GM04503 (cell line): ENCODE data around the gene TOP2A.

Source experiments
- DNase-seq: peaks from one replicate; pipeline ENCODE4 v3.0.0-alpha.2; 2012; ENCODE audit warnings: low read depth

Gene TOP2A

DNA sequence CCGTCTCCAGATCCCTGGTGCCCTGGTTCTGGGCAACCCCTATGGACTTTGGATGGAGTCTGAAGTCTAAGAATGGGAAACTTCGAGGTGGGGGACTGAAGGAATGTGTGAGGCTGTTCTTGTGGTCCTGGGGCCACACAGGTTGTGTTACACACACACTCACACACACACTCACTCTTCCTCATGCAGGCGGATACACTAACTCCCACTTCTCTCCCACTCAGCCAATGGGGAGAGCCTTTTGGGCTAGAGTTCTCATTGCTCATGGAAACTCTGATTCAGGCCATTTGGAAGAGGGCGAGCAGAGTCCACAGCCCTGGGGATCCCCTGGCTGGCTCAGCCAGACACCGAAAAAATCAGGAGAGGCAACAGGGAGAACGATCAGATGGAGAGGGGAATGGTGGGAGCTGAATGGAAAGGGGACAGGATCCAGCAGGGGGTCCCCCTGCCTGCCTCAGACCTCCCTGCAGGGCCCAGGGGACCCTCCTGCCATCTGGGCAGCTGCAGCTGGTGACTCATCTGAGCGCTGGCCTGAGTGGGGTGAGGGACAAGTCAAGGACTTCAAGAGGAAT is 34.6 kb upstream of the TOP2A start:
- DNase-seq = no peak

DNA sequence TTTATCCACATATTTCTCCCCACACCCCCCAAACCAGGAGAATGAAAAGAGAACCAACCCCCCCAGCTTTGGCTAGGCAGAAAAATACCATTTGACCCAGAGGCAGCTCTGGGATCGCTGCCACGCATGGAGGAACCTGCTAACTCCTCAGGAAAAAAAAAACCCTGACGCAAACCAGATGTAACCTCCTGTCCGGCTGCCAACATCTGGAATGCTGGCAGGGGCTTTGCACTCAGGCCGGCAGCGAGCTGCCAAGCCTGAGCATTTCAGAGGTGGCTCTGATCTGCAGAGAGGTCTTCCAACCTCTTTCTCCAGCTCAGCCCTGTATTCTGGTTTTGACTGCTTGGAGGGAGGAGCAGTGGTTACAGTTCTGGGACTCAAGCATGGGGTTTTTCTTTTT is 33.7 kb upstream of the TOP2A start:
- peak; percentile 79 for DNase-seq

DNA sequence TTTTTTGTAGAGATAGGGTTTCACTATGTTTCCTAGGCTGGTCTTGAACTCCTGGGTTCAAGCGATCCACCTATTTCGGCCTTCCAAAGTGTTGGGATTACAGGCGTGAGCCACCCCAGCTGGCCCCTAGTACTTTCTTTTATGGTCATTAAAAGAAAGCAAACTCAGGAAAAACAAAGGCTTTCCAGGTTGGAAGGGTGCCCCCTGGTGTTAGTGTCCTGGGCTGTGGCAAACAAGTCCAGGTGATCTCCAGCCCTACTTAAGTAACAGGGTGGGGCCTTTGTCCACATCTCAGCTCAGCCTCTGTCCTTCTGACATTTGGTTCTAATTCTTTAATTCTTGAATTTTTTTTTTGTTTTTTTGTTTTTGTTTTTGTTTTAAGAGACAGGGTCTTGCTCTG is 32.5 kb upstream of the TOP2A start:
- DNase-seq = no peak

DNA sequence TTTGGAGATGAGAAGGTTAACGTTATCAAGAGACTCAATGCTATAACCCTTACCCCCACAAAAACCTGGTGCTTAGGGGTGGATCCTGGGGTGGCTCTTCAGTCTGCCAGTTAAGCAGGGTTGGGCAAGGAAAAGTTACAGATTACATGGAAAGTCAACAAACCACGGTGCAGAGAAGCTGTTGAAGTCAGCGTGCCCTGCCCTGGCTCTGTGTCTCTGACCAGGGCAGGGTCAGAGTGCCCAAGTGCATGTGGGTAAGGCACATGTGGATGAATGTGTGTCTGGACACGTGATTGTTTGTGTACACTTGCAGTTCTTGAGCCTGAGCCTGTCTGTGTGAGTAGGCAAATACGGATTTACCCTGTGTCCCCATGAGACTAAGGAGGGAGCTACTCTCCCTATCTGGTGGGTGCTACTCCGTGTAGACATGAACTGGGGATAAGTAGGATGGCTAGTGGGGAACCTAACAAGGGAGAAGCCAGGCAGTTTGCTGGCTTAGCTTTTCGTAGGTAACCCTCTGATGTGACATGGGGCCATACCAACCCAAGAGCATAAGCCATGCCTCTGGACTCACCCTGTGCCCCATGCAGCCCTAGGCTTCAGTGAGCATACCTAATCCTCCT is 31.1 kb upstream of the TOP2A start:
- no peak for DNase-seq

DNA sequence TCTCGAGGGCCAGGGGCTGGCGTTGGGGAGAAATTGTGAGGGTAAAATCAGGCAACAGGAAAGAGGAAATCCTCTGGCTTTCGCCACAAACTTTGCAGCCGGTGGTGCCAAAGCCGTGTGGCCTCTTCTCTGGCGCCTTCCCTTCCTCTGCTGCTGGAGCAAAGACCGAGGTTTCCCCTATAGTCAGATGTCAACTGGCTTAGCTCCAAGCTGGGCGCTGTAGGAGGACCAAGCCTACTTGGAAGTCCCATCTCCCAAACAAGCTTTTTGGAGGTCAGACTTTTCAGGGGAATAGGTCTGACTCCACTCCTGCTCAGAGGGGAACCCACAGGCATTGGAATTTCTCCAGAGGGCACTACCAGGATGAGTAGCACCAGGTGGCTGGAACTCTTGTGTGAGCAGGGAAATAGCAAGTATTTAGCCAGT is 30.5 kb upstream of the TOP2A start:
- DNase-seq = no peak

DNA sequence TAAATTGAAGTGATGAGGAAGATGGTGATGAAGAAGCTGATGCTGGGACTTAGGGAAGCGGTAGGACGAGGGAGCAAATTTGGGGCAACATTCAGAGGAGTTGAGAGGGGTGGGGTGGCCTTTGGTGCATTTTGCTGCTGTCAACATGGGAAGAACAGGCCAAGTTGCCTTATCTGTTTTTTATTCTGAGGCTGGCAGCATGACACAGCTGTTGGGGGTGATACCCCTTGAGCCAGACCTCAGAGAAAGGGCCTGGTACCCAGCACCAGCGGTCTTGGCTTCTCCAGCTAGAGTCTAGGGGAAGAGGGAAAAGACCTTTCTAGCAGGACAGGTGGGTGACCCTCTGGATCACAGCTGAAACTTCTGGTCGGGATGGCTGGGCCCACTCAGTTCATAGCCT is 30.1 kb upstream of the TOP2A start:
- DNase-seq = no peak

DNA sequence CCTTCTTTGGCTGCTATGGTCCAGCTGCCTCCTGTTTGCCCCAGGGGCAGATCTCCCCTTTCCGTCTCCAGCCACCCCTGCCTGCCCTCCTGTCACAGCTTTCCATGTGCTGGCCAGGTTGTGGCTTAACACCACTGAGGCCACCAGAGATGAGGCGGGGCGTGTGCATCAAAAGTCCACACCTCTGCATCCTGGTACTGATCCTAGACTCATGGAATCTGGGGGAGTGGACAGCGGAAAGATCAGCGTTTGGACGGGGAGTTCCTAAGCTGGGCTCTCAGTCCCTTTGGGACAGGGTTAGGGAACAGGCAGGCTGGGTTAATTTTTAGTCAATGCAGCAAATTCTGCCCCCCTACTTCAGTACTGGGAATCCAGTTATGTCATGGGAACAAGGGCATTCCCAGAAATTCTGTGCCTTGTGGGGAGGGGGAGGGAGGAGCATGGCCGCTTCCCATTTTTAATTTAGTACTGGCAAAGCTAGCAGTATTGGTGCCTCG is 29.5 kb upstream of the TOP2A start:
- no peak for DNase-seq

DNA sequence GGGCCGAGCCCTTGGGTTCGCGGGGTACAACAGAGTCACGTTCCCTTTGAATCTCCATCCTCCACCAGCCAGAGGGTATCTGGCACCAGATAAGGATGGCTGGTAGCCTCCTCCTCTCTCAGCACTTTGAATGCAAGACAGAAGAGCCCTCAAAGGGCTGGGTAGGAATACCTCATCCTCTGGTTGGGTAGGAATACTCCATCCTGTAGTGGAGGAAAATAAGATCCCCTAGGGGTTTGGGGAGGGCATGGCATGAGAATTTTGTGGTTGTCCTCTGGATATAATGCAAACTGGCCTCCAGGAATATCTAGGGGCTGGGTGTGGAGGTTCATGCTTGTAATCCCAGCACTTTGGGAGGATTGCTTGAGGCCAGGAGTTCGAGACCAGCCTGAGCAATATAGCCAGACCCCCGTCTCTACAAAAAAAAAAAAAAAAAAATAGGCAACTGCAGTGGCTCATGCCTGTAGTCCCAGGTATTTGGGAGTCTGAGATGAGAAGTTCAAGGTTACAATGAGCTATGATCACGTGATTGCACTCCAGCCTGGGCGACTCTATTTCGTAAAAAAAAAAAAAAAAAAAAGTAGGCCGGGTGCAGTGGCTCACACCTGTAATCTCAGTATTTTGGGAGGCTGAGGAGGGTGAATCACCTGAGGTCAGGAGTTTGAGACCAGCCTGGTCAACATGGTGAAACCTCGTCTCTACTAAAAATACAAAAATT is 28.2 kb upstream of the TOP2A start:
- DNase-seq = no peak

DNA sequence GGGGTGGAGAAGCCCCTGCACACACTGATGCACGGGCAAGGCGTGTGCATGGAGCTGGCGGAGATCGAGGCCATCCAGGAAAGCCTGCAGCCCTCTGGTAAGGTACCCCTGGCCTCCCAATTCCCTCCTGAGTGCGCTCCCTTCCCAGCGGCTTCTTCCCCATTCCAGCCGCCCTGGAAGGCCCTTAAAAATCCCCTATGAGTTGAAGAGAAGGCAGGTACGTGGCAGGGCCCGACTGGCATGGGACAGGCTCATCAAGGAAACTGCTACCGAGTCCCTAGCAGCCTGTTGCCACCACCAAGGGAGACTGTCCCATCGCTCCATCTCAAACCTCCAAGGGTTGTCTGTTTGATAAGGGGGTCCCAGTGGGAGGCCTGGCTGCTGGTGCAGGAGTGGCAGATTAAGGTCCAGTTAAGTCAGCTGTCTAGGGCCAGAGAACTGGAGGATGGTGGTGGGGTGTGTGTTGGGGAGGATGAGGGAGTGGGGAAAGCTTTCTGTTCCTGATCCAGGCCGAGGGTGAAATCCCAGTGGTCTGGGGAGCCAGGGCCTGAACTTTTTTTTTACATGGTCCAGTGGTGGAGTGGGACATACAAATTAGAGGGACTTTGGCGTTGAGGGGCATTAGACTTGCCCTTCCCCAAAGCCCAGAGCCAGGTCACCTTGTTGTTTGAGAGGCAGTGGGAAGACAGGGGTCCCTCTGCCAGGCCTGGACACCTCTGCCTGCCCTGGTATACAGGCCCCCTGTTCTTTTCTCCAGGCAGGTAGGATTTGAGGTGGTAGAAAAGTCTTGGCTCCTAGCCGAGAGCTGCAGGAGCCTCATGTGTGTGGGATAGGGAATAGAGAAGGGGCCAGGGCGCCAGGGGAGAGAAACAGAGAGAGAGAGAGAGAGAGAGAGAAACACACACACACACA is 26.5 kb upstream of the TOP2A start:
- no peak for DNase-seq

DNA sequence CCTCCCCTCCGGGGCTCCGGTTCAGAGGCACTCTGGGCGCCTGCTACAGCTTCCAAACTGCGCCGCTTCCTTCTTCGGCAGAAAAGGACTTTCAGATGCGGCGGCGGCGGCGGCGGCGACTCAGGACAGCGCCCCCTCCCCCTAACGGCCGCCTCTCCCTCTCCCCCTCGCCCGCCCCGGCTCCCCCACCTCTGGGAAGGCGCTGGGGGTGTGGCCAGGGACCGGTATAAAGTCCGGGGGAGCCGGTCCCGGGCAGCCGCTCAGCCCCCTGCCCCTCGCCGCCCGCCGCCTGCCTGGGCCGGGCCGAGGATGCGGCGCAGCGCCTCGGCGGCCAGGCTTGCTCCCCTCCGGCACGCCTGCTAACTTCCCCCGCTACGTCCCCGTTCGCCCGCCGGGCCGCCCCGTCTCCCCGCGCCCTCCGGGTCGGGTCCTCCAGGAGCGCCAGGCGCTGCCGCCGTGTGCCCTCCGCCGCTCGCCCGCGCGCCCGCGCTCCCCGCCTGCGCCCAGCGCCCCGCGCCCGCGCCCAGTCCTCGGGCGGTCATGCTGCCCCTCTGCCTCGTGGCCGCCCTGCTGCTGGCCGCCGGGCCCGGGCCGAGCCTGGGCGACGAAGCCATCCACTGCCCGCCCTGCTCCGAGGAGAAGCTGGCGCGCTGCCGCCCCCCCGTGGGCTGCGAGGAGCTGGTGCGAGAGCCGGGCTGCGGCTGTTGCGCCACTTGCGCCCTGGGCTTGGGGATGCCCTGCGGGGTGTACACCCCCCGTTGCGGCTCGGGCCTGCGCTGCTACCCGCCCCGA is 25.7 kb upstream of the TOP2A start, which contains the start of gene IGFBP4:
TSS of gene IGFBP4 (plus strand) at position 255 of the 792 bp plus-strand sequence. CDS start at position 541, 286 bp downstream.
- DNase-seq = no peak

DNA sequence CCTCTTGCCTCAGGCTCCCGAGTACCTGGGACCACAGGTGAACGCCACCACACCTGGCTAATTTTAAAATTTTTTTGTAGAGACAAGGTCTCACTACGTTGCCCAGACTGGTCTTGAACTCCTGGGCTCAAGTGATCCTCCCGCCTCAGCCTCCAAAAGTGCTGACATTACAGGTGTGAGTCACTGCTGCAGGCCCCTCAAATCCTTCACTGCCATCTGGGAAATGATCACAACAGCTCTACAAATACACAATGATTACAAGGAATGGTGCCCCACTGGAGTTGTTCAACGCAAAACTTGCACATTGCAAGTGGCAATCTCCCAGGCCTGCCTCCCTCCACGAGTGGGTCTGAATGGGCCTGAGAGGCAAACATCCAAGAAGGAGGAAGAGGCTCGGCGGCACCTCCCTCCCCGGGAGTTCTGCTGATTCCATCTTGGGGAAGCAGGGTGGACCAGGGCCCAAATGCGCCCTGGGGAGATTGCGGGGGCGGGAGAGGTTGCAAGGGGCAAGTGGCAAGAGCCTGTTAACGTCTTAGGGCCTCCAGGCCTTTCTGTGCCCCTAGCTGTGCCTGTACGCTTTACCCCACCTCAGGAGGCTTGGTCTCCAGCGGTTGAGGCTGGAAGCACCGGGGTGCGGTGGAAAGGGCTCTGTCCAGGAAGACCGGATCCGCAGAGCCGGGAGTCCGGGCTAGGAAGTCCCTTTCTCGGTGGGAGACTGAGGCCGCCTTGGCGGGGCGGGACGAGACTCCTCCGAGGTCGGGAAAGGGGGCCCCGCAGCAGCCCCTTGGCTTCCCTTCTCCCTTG is 24.9 kb upstream of the TOP2A start:
- no peak for DNase-seq

DNA sequence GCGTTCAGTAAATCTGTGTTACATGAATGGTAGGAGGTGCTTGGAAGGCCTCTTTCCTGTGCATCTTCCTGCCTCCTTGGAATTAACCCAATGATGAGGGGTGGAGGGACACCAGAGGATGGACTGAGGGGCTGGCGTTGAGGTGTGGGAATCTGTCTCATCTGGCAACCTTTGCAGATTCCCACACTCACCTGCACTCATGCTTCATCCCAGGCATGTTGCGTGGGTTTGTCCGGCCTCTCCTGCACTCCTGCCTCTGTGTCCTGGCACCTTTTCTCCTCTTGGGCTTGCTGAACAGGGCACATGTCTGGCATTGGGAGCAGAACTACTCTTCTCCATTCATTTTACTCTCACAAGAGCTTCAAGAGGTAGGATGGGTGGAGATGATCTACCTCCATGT is 22.5 kb upstream of the TOP2A start:
- no peak for DNase-seq

DNA sequence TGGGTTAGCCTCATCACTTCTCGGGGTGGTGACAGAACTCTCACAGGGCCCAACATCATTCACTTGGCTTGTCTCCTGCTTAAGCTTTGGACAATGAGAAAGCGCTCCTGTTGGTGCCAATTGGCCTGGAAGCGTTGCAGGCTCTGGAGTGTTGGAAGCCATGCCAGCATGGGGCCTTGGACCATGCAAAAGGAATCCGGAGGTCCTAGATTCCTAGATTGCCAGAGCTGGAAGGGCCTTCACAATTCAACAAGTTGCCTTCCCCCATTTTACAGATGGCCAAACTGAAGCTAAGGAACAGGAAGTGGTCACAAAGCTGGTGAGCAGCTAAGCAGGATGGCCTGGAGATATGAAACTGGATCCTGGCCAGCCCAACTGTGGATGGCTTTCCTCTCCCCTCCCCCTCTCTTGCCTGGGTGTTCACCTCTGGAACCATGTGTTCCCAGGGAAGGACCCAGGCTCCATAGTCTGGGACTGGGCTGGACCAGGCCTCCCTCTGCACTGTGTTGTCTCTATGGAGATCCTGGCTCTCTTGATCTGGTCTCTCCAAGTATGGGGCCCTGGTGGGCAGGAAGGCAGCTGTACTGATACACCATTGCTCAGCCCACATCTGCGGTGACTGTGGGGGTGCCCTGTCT is 19.5 kb upstream of the TOP2A start:
- no peak for DNase-seq

DNA sequence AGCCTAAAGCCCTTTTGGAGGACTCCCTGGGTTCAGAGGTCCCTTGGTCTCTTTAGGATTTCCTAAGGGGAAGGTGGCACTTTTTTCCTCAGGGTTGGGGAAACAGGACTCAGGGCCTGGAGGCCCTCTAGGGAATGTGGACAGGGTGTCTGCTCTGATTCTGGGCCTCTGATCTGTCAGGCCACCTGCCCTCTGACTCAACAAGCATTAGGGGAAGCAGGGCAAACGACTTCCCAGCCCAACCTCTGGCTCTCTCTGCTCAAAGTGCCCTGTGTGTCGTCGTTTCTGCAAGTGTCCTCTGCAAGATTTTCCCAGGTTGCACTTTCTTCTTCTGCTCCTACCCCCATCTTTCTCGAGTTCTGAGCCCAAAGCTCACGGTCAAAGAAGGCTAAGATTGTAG is 18.9 kb upstream of the TOP2A start:
- DNase-seq = no peak

DNA sequence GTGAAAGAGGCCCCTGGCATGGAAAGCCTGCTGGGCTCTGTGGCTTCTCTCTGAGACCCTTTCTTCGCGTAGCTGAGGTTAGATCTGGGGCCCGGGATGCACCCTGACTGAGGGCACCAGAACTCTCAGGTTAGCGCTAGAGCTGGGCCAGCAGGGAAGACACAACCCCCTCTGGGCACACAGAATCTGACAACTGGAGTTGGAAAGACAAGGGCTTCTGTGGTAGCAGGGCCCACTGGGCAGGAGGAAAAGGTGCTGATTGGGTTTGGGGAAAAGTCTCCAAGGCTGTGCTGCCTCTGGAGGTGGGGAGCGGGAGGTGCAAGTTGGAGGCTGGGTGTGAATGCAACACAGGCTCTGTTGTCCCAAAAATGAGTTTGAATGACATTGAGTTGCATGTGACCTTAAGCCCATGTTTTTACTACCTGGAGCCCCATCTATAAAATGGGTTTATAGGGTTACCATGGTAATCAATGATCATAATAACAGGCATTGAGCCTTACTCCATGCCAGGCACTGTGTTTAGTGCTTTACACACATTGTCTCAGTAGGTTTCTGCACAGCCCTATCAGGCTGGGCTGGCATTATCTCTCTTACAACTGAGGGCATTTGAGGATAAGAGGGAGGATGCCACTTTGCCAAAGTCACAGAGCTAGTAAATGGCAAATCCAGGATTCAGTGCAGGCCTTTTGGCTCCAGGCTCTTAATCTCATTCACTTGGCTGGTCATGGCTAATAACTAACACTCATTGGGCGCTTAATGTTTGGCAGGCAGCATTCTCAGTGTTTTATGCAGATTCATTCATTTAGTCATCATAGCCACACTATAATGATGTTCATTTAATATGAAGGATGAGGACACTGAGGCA is 16.1 kb upstream of the TOP2A start:
- no peak for DNase-seq

DNA sequence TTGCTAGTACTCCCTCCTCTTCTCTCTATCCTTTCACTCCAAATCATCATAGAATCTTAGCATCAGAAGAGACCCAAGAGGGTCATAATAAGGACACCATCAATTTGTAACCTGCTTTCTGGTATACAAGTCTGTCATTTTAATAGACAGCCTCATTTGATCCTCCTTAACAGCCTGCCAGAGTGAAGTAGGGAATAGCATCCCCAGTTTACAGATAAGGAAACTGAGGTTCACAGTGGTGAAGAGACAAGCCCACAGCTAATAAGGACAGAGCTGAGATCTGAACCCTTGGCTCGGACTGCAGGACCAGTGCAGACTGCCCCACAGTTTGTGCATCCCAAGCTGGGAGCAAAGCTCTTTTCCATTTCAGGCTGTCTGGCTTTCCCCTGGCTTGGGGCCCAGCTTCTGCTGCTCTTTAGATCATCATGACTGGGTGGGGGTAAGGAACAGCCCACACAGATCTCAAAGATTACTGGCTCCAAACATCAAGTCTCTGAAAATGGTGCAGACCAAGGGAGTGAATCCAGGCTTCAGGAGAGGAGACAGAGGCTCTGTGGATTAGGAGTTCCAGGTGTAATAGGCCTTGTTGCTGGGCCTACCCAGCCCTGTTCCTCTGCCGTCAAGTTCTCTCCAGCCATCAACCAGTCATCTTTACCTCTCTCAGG is 15.3 kb upstream of the TOP2A start:
- no peak for DNase-seq

DNA sequence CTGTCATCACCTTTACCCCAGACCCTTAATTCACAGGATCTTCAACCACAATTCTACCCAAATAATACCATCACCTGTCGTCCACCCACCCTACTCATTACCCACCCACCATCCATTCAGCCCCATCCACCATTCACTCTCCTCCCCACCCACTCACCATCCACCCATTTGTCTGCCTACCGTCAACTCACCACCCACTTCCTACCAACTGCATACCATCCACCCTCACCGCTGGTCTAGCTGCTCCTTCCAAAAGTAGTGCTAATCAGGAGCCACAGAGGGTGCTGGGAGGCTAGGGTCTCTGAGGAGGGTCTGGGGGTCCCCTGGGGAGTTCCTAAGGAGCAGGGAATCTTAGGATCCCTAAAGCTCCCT is 13.5 kb upstream of the TOP2A start:
- DNase-seq = no peak
